SKM-1 treated with dmso at 0.1 percent for 144 hours (cell line): ENCODE data around the gene DCHS2.
"Not testable (repeated sequence)": the region's sequence is repeated elsewhere in the genome, so short reads cannot be mapped to it uniquely, and the experiment has no call there.

ENCODE experiments used
- DNase-seq: peaks from one replicate; lab custom pipeline; 2025; ENCODE audit not compliant: unreplicated experiment; lab: John Stamatoyannopoulos, UW

DCHS2 gene

GRCh38 chr4:154222875-154223274 is 268.7 kb downstream of the DCHS2 start:
- no peak for DNase-seq

- no peak for DNase-seq
Measured at GRCh38 chr4:154218051-154218450, 273.5 kb downstream of the DCHS2 start.

GRCh38 chr4:154217384-154217783 is 274.2 kb downstream of the DCHS2 start:
- not testable (repeated sequence) for DNase-seq

GRCh38 chr4:154211506-154211905 is 280.1 kb downstream of the DCHS2 start:
- DNase-seq, result no peak

GRCh38 chr4:154208424-154208823 is 283.2 kb downstream of the DCHS2 start:
- no peak for DNase-seq

- DNase-seq, result no peak
Measured at GRCh38 chr4:154205471-154205870, 286.1 kb downstream of the DCHS2 start.

GRCh38 chr4:154194649-154195048 is 296.9 kb downstream of the DCHS2 start:
- DNase-seq, result no peak

- DNase-seq, result no peak
Measured at GRCh38 chr4:154192585-154192984, 299.0 kb downstream of the DCHS2 start.

GRCh38 chr4:154189346-154189745 is 302.3 kb downstream of the DCHS2 start:
- DNase-seq, result no peak

GRCh38 chr4:154186888-154187287 is 304.7 kb downstream of the DCHS2 start:
- DNase-seq, result no peak

GRCh38 chr4:154186035-154186434 is 305.6 kb downstream of the DCHS2 start:
- DNase-seq, result no peak

- DNase-seq, result peak; percentile 36
Measured at GRCh38 chr4:154184238-154184637, 307.4 kb downstream of the DCHS2 start.

- no peak for DNase-seq
Measured at GRCh38 chr4:154183264-154183663, 308.3 kb downstream of the DCHS2 start.
